ENCODE results near the gene RNF113A. TPM values are rescaled to one million over a fixed set of nuclear protein-coding genes. Genes with fewer than 3 reads are reported as not detected.
A peak's percentile ranks its signal among the peaks of the same experiment; 100 is the strongest.
"Not testable (repeated sequence)": the region's sequence is repeated elsewhere in the genome, so short reads cannot be mapped to it uniquely, and the experiment has no call there.

The RNF113A gene
- total and polyA plus RNA-seq, 2 donors: 7.8 to 16.0 TPM

DNA sequence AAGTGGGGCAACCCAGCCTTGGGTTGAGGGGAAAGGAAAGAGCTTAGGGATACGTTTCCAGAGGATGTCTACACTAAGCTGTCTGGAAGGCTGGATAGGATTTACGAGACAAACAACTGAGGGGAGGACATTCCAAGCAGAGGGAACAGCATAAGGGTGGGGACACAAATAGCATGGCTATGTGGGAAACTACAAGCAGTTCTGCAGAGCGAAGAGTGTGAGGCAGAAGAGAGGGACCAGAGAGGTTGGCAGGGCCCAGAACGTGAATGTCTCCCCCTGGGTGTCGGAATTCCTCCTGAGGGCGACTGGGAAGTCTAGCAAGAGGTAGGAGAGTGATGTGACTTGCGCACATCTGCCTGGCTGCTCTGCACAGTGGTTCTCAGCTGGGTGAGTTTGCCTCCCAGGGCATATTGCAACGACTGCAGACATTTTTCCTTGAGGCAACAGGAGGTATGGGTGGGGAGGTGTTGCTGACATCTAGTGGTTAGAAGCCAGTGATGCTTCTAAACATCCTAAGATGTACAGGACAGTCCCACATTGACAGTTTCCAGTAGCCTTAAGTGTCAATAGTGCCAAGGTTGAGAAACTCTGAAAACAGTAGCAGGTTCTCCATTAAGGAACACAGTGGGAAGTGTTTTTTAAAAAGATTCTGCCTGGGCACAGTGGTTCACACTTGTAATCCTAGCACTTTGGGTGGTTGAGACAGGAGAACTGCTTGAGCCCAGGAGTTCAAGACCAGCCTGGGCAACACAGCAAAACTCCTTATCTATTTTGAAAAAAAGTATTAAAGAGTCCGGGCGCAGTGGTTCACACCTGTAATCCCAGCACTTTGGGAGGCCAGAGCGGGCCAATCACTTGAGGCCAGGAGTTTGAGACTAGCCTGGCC lies 9.3 kb upstream of the RNF113A start:
- DNase-seq (ENCODE audit: extremely low spot score): no peak
- WGBS: 44% methylated on average over 11 of the region's 11 CpGs
- no peaks in the 10 kb centered on the region for H3K4me1 ChIP-seq (ENCODE audit: insufficient read depth)
- no peaks in the 10 kb centered on the region for H3K36me3 ChIP-seq (ENCODE audit: insufficient read depth)
- H3K4me3 ChIP-seq (ENCODE audit: low read depth, low read length): no peak overlapping the region
- H3K27ac ChIP-seq (ENCODE audit: low read depth): no peak overlapping the region

DNA sequence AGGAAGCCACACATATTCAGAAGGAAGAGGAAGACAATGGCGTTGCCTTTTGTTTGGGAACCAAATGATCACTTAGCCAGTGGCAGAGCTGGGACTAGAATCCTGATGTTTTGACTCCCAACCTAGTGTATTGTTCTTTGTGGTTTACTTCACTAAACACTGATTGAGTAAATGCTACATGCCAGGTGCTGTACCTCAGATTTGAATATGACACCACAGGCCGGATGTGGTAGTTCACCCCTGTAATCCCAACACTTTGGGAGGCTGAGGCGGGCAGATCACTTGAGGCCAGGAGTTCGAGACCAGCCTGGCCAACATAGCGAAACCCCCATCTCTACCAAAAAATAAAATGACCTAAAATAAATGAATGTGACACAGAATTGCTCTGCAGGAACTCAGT lies 8.5 kb upstream of the RNF113A start:
- Histone ChIP-seq H3K36me3 (ENCODE audit: insufficient read depth) (no peaks in the 10 kb centered on the region), H3K4me1 (ENCODE audit: insufficient read depth) (no peaks in the 10 kb centered on the region), H3K27ac (ENCODE audit: low read depth) (no peak overlapping the region), H3K4me3 (ENCODE audit: low read depth, low read length) (no peak overlapping the region)
- 81% methylated on average over 5 of the region's 5 CpGs for WGBS
- no peak for DNase-seq (ENCODE audit: extremely low spot score)

DNA sequence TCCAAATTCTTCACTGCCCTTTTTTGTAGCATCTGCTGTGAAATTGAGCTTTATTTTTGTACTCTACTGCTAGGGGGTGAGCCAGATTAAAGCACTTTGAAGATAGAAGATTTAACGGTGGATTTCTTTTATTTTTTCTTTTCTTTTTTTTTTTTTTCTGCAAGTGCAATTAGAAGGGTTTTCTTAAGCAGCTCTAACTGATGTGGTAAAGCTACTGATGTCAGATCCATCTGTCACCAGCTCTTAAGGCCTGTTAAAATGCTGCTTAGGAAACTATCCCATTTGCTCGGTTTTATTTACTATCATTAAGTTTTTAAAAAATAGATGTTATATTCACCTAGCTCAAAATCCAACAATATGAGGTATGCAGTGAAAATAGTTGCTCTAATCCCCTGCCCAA lies 7.2 kb upstream of the RNF113A start:
- Histone ChIP-seq H3K4me3 (ENCODE audit: low read depth, low read length) (no peak overlapping the region), H3K27ac (ENCODE audit: low read depth) (no peak overlapping the region), H3K4me1 (ENCODE audit: insufficient read depth) (no peaks in the 10 kb centered on the region), H3K36me3 (ENCODE audit: insufficient read depth) (no peaks in the 10 kb centered on the region)
- no peak for DNase-seq (ENCODE audit: extremely low spot score)
- 57% methylated on average over 2 of the region's 2 CpGs for WGBS

DNA sequence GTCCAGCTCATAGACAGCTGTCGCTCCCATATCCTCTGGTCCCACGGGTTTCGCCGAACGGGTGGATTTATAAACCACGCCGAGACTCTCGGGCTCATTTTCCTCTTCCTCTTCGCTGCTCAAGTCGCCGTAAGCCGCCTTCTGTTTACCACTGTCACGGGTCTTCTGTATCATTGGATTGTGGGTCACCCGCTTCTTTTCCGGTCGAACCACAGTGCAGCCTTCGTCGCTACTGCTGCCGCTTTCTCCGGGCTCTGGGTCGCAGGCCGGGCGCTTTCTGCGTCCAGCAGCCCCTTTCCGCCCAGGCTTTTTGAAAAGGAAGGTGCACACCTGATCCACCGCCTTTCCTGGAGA lies 311 bp downstream of the RNF113A start:
- H3K36me3 ChIP-seq (ENCODE audit: insufficient read depth): no peaks in the 10 kb centered on the region
- no peak for DNase-seq (ENCODE audit: extremely low spot score)
- WGBS: 0% methylated on average over 26 of the region's 26 CpGs

DNA sequence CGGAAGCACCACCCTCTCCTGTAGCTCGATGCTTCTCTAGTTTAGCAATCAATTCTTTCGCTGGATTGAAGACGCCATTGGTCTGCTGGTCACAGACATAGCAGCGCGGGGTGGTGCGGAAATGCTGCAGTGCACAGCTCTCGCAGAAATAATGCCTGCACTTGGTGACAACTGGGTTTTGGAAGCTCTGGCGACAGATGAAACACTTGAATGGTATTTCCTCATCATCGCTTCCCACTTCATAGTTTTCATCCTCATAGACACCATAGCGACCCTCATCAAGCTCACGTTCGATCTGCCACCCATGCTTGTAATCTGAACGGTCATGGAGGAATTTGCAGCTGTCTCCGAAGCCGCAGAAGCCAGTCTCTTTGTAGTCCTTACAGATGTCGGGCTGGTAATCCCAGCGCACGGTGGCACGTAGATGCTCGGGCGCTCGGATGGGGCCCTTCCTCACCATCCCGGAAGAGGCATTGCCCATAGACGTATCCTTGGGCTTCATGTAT lies 854 bp downstream of the RNF113A start:
- WGBS: under 1% methylated on average over 25 of the region's 25 CpGs
- no peaks in the 10 kb centered on the region for H3K4me1 ChIP-seq (ENCODE audit: insufficient read depth)
- H3K27ac ChIP-seq (ENCODE audit: low read depth): peak overlapping the region; percentile 78
- H3K4me3 ChIP-seq (ENCODE audit: low read depth, low read length): peak overlapping the region; percentile 72
- DNase-seq (ENCODE audit: extremely low spot score): no peak
- H3K36me3 ChIP-seq (ENCODE audit: insufficient read depth): no peaks in the 10 kb centered on the region

More for the DNA sequence above, 311 bp downstream of the RNF113A start:
- peak overlapping the region; percentile 72 for H3K4me3 ChIP-seq (ENCODE audit: low read depth, low read length)
- peak overlapping the region; percentile 78 for H3K27ac ChIP-seq (ENCODE audit: low read depth)
- no peaks in the 10 kb centered on the region for H3K4me1 ChIP-seq (ENCODE audit: insufficient read depth)

DNA sequence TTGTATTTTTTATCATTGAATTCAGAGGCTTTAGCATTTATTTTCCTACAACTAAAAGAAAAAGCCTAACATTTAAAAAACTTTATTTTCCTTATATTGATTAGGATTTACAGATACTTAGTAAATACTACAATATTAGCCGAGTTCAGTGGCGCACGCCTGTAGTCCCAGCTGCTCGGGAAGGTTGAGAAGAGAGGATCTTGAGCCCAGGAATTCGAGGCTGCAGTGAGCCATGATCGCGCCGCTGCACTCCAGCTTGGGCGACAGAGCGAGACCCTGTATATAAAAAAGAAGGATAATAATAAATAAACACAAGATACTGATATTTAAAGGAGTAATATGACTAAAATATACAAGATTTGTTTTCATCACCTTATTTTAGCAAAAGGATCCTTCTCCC lies 18.1 kb downstream of the RNF113A start:
- WGBS: 16% methylated on average over 10 of the region's 10 CpGs
- no peaks in the 10 kb centered on the region for H3K4me1 ChIP-seq (ENCODE audit: insufficient read depth)
- no peak for DNase-seq (ENCODE audit: extremely low spot score)
- peak overlapping the region; percentile 31 for H3K4me3 ChIP-seq (ENCODE audit: low read depth, low read length)
- H3K36me3 ChIP-seq (ENCODE audit: insufficient read depth): no peaks in the 10 kb centered on the region
- no peak overlapping the region for H3K27ac ChIP-seq (ENCODE audit: low read depth)

DNA sequence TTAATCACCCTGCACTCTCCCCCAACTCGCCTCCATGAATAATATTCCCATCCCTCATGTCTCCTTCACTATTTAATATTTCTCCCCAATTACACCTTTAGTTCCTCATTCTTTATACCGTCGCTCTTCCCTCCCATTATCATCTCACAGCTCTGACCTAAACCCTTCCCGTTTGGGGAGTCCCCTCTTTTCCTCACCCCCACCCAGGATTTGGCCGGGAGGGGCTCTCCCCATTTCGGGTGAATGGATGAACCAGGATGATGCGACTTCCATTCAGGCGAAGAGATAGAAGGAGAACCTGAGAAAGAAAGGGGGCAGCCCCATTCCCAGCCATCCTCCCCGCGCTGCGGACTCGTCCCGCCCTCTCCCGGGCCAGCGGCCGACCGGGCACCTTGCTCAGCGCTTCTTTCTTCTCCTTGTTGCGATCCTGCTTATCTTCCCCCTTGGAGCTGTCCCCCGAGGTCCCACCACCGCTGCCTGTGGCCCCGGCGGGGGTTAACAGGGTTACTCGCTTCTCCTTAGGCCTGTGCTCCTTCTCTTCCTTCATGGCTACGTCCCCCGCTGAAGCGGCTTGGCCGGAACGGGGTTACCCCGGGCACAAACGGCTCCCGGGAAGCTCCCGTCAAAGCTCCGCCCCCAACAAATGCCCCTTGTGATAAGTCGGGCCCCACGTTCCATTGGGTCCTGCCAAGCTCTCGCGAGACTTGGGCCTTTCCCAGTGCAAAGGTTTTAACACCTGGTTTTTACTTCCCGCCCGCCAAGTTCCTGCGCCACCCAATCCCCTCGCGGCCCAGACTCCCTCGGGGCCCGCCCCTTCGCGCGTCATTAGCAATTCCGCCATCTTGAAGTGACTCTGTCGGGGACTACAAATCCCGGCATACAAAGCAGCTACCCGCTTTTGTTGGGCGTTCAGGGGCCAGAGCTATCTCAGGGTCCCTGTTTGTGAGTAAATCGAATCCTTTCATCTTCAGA lies 18.9 kb downstream of the RNF113A start, which contains the start of gene UPF3B:
Gene UPF3B (minus strand): TSS at position 582 of the 972 bp plus-strand sequence. CDS start 35 bp downstream, at position 547.
- WGBS: under 1% methylated on average over 53 of the region's 54 CpGs
- DNase-seq (ENCODE audit: extremely low spot score): peak; percentile 91
- H3K27ac ChIP-seq (ENCODE audit: low read depth): peak within 1 kb of the TSS; percentile 94
- H3K4me3 ChIP-seq (ENCODE audit: low read depth, low read length): peak within 1 kb of the TSS; percentile 63
- no peaks in the 10 kb centered on the region for H3K36me3 ChIP-seq (ENCODE audit: insufficient read depth)
- H3K4me1 ChIP-seq (ENCODE audit: insufficient read depth): no peaks in the 10 kb centered on the region

DNA sequence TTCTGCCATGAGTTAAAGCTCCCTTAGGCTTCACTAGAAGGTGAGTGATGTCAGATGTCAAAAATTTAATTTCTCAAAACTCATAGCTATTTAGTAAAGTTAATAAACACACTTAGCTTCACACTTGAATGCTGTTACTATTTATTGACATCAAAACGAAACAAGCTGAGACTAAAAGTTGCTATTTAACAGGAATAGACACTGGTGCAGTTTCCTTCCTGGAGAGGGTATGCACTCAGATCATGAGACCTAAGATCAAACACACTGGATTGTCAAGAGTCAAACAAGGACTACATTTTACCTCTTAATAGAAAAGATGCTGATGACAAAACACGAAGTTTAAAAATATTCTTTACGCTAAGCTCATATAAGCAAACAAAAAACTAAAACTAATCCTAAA lies 37.6 kb downstream of the RNF113A start:
- Histone ChIP-seq H3K36me3 (ENCODE audit: insufficient read depth) (no peaks in the 10 kb centered on the region), H3K27ac (ENCODE audit: low read depth) (no peak overlapping the region), H3K4me3 (ENCODE audit: low read depth, low read length) (no peak overlapping the region), H3K4me1 (ENCODE audit: insufficient read depth) (no peaks in the 10 kb centered on the region)
- DNase-seq (ENCODE audit: extremely low spot score): no peak
- 88% methylated on average over 3 of the region's 3 CpGs for WGBS

DNA sequence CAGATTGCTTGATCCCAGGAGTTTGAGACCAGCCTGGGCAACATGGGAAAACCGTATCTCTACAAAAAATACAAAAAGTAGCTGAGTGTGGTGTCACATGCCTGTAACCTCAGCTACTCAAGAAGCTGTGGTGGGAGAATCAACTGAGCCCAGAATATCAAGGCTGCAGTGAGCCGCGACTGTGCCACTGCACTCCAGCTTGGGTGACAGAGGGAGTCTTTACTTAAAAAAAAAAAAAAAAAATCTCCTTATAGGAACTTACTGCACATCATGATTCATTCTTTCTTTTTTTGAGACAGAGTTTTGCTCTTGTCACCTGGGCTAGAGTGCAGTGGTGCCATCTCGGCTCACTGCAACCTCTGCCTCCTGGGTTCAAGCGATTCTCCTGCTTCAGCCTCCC lies 43.1 kb downstream of the RNF113A start:
- 97% methylated on average over 5 of the region's 5 CpGs for WGBS
- H3K36me3 ChIP-seq (ENCODE audit: insufficient read depth): no peaks in the 10 kb centered on the region
- H3K4me3 ChIP-seq (ENCODE audit: low read depth, low read length): no peak overlapping the region
- H3K4me1 ChIP-seq (ENCODE audit: insufficient read depth): no peaks in the 10 kb centered on the region
- H3K27ac ChIP-seq (ENCODE audit: low read depth): no peak overlapping the region
- DNase-seq (ENCODE audit: extremely low spot score): no peak

DNA sequence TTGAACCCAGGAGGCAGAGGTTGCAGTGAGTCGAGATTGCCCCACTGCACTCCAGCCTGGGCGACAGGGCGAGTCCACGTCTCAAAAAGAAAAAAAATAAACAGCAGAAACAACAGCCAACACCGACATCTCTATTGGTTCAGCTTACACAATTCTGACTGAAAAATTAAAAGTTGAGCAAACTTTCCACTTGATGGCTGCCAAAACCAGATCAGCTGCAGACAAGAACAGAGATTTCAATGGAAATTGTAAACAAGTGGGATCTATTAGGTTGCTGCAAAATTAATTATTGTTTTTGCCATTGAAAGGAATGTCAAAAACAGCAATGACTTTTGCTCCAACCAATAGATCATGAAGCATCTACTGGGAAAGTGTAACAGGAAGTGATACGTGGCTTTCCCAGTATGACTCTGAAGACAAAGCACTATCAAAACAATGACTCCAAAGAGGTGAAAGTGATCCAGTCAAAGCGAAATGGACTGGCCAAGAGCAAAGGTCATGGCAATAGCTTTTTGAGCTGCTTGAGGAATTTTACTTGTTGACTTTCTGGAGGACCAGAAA lies 45.1 kb downstream of the RNF113A start:
- 79% methylated on average over 7 of the region's 7 CpGs for WGBS
- Histone ChIP-seq H3K4me3 (ENCODE audit: low read depth, low read length) (no peak overlapping the region), H3K36me3 (ENCODE audit: insufficient read depth) (no peaks in the 10 kb centered on the region), H3K27ac (ENCODE audit: low read depth) (no peak overlapping the region), H3K4me1 (ENCODE audit: insufficient read depth) (no peaks in the 10 kb centered on the region)
- no peak for DNase-seq (ENCODE audit: extremely low spot score)

DNA sequence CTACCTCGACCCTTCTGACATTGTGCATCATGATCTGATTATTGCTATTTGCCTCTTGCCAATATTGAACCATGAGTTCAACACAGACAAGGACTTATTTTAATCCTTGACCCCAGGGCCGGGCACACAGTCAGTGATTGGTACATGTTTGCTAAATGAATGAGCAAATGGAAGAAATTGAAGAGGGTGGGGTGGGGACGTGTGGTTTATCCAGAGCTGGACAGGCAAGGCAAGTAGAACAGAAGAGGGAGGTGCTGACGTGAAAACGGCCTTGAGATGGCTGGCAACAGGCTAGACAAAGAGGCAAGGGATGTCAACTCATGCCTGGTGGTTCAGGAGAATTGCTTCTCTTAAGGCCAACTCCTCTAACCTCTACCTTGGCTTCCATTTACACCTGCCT lies 47.3 kb downstream of the RNF113A start:
- not testable (repeated sequence) for H3K4me1 ChIP-seq (ENCODE audit: insufficient read depth)

DNA sequence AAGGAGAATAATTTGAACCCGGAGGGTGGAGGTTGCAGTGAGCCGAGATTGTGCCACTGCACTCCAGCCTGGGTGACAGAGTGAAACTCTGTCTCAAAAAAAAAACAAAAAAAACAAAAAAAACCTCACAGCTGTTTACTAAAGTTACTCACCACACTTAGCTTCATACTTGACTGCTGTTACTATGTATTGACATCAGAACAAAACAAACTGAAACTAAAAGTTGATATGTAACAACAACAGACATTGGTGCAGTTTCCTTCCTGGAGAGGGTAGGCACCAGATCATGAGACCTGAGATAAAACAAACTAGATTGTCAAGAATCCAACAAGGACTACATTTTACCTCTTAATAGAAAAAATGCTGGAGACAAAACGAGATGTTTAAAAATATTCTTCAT lies 49.8 kb downstream of the RNF113A start:
- not testable (repeated sequence) for H3K4me1 ChIP-seq (ENCODE audit: insufficient read depth)
- WGBS: 82% methylated on average over 3 of the region's 3 CpGs

More for the DNA sequence above, 47.3 kb downstream of the RNF113A start:
- H3K36me3 ChIP-seq (ENCODE audit: insufficient read depth); H3K27ac ChIP-seq (ENCODE audit: low read depth); H3K4me3 ChIP-seq (ENCODE audit: low read depth, low read length); DNase-seq (ENCODE audit: extremely low spot score): not testable (repeated sequence)
- 80% methylated on average over 1 of the region's 5 CpGs for WGBS

More for the DNA sequence above, 49.8 kb downstream of the RNF113A start:
- not testable (repeated sequence) for H3K4me3 ChIP-seq (ENCODE audit: low read depth, low read length); H3K27ac ChIP-seq (ENCODE audit: low read depth); H3K36me3 ChIP-seq (ENCODE audit: insufficient read depth); DNase-seq (ENCODE audit: extremely low spot score)

All from urinary bladder (tissue), 4 donors.